ENCODE data around the gene RAD51B.

DNA sequence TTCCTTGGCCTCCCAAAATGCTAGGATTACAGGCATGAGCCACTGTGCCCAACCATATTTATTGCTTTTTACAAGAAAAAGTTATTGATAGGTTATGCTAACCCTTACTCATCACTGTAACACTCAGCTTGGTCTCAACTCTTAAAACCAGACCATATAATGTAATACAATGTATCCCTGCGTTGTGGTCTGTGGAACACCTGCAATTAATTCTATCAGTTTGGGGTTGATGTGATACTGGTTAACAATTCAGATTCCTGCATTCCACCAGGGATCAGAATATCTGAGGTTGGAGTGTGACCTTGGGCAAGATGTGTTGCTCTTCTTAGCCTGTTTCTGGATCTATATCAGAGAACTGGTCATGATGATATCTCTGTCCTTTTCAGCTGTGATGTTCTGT lies 419.0 kb downstream of the RAD51B start:
- TF ChIP-seq POLR2AphosphoS5 (IDR thresholded peaks at IDR 0.05) (no peak), POLR2A (IDR thresholded peaks at IDR 0.05) (no peak)
- TF ChIP-seq, protein P1, sequence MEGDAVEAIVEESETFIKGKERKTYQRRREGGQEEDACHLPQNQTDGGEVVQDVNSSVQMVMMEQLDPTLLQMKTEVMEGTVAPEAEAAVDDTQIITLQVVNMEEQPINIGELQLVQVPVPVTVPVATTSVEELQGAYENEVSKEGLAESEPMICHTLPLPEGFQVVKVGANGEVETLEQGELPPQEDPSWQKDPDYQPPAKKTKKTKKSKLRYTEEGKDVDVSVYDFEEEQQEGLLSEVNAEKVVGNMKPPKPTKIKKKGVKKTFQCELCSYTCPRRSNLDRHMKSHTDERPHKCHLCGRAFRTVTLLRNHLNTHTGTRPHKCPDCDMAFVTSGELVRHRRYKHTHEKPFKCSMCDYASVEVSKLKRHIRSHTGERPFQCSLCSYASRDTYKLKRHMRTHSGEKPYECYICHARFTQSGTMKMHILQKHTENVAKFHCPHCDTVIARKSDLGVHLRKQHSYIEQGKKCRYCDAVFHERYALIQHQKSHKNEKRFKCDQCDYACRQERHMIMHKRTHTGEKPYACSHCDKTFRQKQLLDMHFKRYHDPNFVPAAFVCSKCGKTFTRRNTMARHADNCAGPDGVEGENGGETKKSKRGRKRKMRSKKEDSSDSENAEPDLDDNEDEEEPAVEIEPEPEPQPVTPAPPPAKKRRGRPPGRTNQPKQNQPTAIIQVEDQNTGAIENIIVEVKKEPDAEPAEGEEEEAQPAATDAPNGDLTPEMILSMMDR (IDR thresholded peaks at IDR 0.05), result no peak
